GM19099 (cell line): Measurements from ENCODE around the gene CMIP.

Experiments
- POLR2A ChIP-seq: IDR thresholded peaks from 3 replicates; pipeline ENCODE4 v1.6.1; 2011; ENCODE audit warnings: low read depth; ENCODE audit not compliant: insufficient read length; ENCODE audit errors: extremely low read depth

CMIP gene

GRCh38 chr16:81581107-81581506, 136.5 kb downstream of the CMIP start:
- TF ChIP-seq POLR2A = no peak

GRCh38 chr16:81582655-81583441, 138.2 kb downstream of the CMIP start:
- TF ChIP-seq POLR2A = no peak

GRCh38 chr16:81583893-81584631, 139.5 kb downstream of the CMIP start:
- no peak for TF ChIP-seq POLR2A

- TF ChIP-seq POLR2A = no peak
Measured at GRCh38 chr16:81585785-81586184, 141.2 kb downstream of the CMIP start.

- TF ChIP-seq POLR2A = no peak
Measured at GRCh38 chr16:81586417-81586816, 141.8 kb downstream of the CMIP start.

GRCh38 chr16:81586977-81587625, 142.5 kb downstream of the CMIP start:
- TF ChIP-seq POLR2A = no peak

- no peak for TF ChIP-seq POLR2A
Measured at GRCh38 chr16:81587626-81588160, 143.1 kb downstream of the CMIP start.

GRCh38 chr16:81588326-81589081, 143.9 kb downstream of the CMIP start:
- no peak for TF ChIP-seq POLR2A

- TF ChIP-seq POLR2A = no peak
Measured at GRCh38 chr16:81589975-81590650, 145.5 kb downstream of the CMIP start.

- TF ChIP-seq POLR2A = no peak
Measured at GRCh38 chr16:81590714-81591544, 146.3 kb downstream of the CMIP start.

- no peak for TF ChIP-seq POLR2A
Measured at GRCh38 chr16:81591545-81591870, 146.9 kb downstream of the CMIP start.

- TF ChIP-seq POLR2A = no peak
Measured at GRCh38 chr16:81592353-81592866, 147.8 kb downstream of the CMIP start.

GRCh38 chr16:81593481-81593880, 148.9 kb downstream of the CMIP start:
- no peak for TF ChIP-seq POLR2A

- no peak for TF ChIP-seq POLR2A
Measured at GRCh38 chr16:81595629-81596292, 151.2 kb downstream of the CMIP start.
